WTC11 (cell line): ENCODE measurements around the gene STK24. TPM values are rescaled to one million over a fixed set of nuclear protein-coding genes. Genes with fewer than 3 reads are reported as not detected.
"Not testable (repeated sequence)": the region's sequence is repeated elsewhere in the genome, so short reads cannot be mapped to it uniquely, and the experiment has no call there.

Experiments
- ATAC-seq: fragments of 200-7000 bp; cut with Tn5 transposase; 2 replicates; pipeline ENCODE4 v1.10.0; 2021; ENCODE audit warnings: mild to moderate bottlenecking, moderate library complexity
- CTCF ChIA-PET: fragments of 300-600 bp; sonication (Branson Sonifier 250); formaldehyde crosslinking; loops from one replicate; lab custom pipeline; 2021; ENCODE audit warnings: antibody characterized with exemption; lab: Charles Lee
- POLR2A ChIA-PET: fragments of 350-600 bp; sonication (Branson Sonifier 250); formaldehyde crosslinking; loops from one replicate; lab custom pipeline; 2021; ENCODE audit warnings: antibody characterized with exemption; lab: Charles Lee
- DNase-seq: peaks from one replicate; pipeline ENCODE4 v3.0.0; 2021; ENCODE audit warnings: low spot score
- H3K27ac Mint-ChIP-seq: 2 replicates; pipeline ENCODE4 v1.8.0; 2021; ENCODE audit warnings: mixed read lengths
- H3K27me3 Mint-ChIP-seq: 2 replicates; pipeline ENCODE4 v1.8.0; 2021; ENCODE audit warnings: low read depth, mild to moderate bottlenecking, moderate library complexity, mixed read lengths
- H3K36me3 Mint-ChIP-seq: 2 replicates; pipeline ENCODE4 v1.8.0; 2021; ENCODE audit warnings: mixed read lengths
- H3K4me1 Mint-ChIP-seq: 2 replicates; pipeline ENCODE4 v1.8.0; 2022; ENCODE audit warnings: mixed read lengths
- H3K4me3 Mint-ChIP-seq: 2 replicates; pipeline ENCODE4 v1.8.0; 2021; ENCODE audit warnings: mild to moderate bottlenecking, moderate library complexity, mixed read lengths
- H3K9me3 Mint-ChIP-seq: 2 replicates; pipeline ENCODE4 v1.8.0; 2021; ENCODE audit warnings: mixed read lengths
- ARID4B ChIP-seq: sonication (generic); formaldehyde crosslinking; IDR thresholded peaks from 2 replicates; pipeline ENCODE4 v1.8.0; 2023; ENCODE audit warnings: missing genetic modification reagents, mild to moderate bottlenecking, borderline replicate concordance
- ATF2 ChIP-seq: sonication (generic); formaldehyde crosslinking; IDR thresholded peaks from 2 replicates; pipeline ENCODE4 v1.8.1; 2022; ENCODE audit warnings: low read depth, missing genetic modification reagents, borderline replicate concordance
- CDX4 ChIP-seq: fragments of 250-450 bp; sonication (Bioruptor Pico); IDR thresholded peaks from 2 replicates; pipeline ENCODE4 v1.9.0; 2021; ENCODE audit warnings: moderate library complexity, mild to moderate bottlenecking, inconsistent platforms, borderline replicate concordance
- CREB1 ChIP-seq: sonication (generic); formaldehyde crosslinking; IDR thresholded peaks from 2 replicates; pipeline ENCODE4 v1.8.0; 2023; ENCODE audit warnings: mild to moderate bottlenecking, missing genetic modification reagents
- CREM ChIP-seq: sonication (generic); formaldehyde crosslinking; IDR thresholded peaks from 2 replicates; pipeline ENCODE4 v1.8.1; 2022; ENCODE audit warnings: mild to moderate bottlenecking, missing genetic modification reagents, moderate library complexity
- ETV6 ChIP-seq: sonication (generic); formaldehyde crosslinking; IDR thresholded peaks from 2 replicates; pipeline ENCODE4 v1.8.1; 2022; ENCODE audit warnings: mild to moderate bottlenecking, missing genetic modification reagents
- GABPB1 ChIP-seq: sonication (generic); formaldehyde crosslinking; IDR thresholded peaks from 2 replicates; pipeline ENCODE4 v1.8.1; 2023; ENCODE audit warnings: mild to moderate bottlenecking, missing genetic modification reagents
- GRHL2 ChIP-seq: fragments of 250-450 bp; sonication (Bioruptor Pico); IDR thresholded peaks from 2 replicates; pipeline ENCODE4 v1.8.0; 2022; ENCODE audit warnings: mild to moderate bottlenecking, moderate library complexity; ENCODE audit not compliant: insufficient replicate concordance, severe bottlenecking
- MXD4 ChIP-seq: fragments of 250-450 bp; sonication (Bioruptor Pico); IDR thresholded peaks from 2 replicates; pipeline ENCODE4 v1.8.0; 2021; ENCODE audit warnings: mild to moderate bottlenecking, moderate library complexity, borderline replicate concordance
- NFYB ChIP-seq: sonication (generic); formaldehyde crosslinking; conservative IDR thresholded peaks from 2 replicates; pipeline ENCODE4 v1.8.0; 2022; ENCODE audit warnings: low read depth, missing genetic modification reagents
- NR2C2 ChIP-seq: sonication (generic); formaldehyde crosslinking; IDR thresholded peaks from 2 replicates; pipeline ENCODE4 v1.8.0; 2022; ENCODE audit warnings: mild to moderate bottlenecking, missing genetic modification reagents
- PRRX2 ChIP-seq: fragments of 250-450 bp; sonication (Bioruptor Pico); IDR thresholded peaks from 2 replicates; pipeline ENCODE4 v1.8.0; 2021; ENCODE audit warnings: mild to moderate bottlenecking
- USF2 ChIP-seq: sonication (generic); formaldehyde crosslinking; IDR thresholded peaks from 2 replicates; pipeline ENCODE4 v1.8.1; 2023; ENCODE audit warnings: mild to moderate bottlenecking, missing genetic modification reagents, moderate library complexity
- ZNF532 ChIP-seq: fragments of 250-450 bp; sonication (Bioruptor Pico); IDR thresholded peaks from 2 replicates; pipeline ENCODE4 v1.9.0; 2021; ENCODE audit warnings: mild to moderate bottlenecking, borderline replicate concordance
- total RNA-seq: library from RNA; stranded (reverse); gene quantifications from 3 replicates; pipeline ENCODE4 v1.2.3, GENCODE V29; 2021
- TF ChIP-seq, protein P1 (sequence below): sonication (generic); formaldehyde crosslinking; conservative IDR thresholded peaks from 2 replicates; pipeline ENCODE4 v1.8.1; 2022; ENCODE audit warnings: mild to moderate bottlenecking, missing genetic modification reagents
- TF ChIP-seq, protein P2 (sequence below): fragments of 250-450 bp; sonication (Bioruptor Pico); IDR thresholded peaks from 2 replicates; pipeline ENCODE4 v1.8.0; 2021; ENCODE audit warnings: mild to moderate bottlenecking
- TF ChIP-seq, protein P3 (sequence below): sonication (generic); formaldehyde crosslinking; IDR thresholded peaks from 2 replicates; pipeline ENCODE4 v1.8.0; 2022; ENCODE audit warnings: mild to moderate bottlenecking, missing genetic modification reagents

Gene STK24
- total RNA-seq, 1 experiment from 2014 or later = 138 TPM

GRCh38 chr13:98619556-98619955, 42.6 kb upstream of the STK24 start:
- no peaks in the 10 kb centered on the region for H3K36me3 Mint-ChIP-seq
- H3K27ac Mint-ChIP-seq = no peak overlapping the region
- TF ChIP-seq, protein P1, sequence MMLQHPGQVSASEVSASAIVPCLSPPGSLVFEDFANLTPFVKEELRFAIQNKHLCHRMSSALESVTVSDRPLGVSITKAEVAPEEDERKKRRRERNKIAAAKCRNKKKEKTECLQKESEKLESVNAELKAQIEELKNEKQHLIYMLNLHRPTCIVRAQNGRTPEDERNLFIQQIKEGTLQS (CRISPR knock-in tag) = no peak
- TF ChIP-seq CREM (CRISPR knock-in tag) (no peak), GABPB1 (CRISPR knock-in tag) (no peak), ETV6 (CRISPR knock-in tag) (no peak), ARID4B (no peak), MXD4 (CRISPR knock-in tag) (no peak)
- TF ChIP-seq, protein P2, sequence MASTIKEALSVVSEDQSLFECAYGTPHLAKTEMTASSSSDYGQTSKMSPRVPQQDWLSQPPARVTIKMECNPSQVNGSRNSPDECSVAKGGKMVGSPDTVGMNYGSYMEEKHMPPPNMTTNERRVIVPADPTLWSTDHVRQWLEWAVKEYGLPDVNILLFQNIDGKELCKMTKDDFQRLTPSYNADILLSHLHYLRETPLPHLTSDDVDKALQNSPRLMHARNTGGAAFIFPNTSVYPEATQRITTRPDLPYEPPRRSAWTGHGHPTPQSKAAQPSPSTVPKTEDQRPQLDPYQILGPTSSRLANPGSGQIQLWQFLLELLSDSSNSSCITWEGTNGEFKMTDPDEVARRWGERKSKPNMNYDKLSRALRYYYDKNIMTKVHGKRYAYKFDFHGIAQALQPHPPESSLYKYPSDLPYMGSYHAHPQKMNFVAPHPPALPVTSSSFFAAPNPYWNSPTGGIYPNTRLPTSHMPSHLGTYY (CRISPR knock-in tag) = no peak
- ATAC-seq (no peak), DNase-seq (no peak)
- no peak overlapping the region for H3K4me3 Mint-ChIP-seq
- ChIA-PET POLR2A (no interaction called here), CTCF (interaction anchor here (1.4 kb wide), 1 partner anchor 174 kb away, joined by 7 read pairs; no protein-coding TSS in a partner anchor)
- H3K27me3 Mint-ChIP-seq = no peaks in the 10 kb centered on the region
- H3K4me1 Mint-ChIP-seq = no peaks in the 10 kb centered on the region
- no peaks in the 10 kb centered on the region for H3K9me3 Mint-ChIP-seq

DNA sequence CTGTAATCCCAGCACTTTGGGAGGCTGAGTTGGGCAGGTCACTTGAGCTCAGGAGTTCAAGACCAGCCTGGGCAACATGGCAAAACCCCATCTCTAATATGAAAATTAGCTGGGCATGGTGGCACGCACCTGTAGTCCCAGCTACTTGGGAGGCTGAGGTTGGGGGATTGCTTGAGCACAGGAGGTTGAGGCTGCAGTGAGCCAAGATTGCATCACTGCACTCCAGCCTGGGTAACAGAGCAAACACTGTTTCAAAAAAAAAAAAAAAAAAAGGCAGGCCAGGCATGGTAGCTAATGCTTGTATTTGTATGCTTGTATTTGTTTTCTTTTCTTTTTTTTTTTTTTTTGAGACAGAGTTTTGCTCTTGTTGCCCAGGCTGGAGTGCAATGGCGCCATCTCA, 38.7 kb upstream of the STK24 start:
- CTCF ChIA-PET = interaction anchor here (0.6 to 0.8 kb wide), 2 partner anchors 17 to 108 kb away, joined by 3 read pairs; no protein-coding TSS in a partner anchor
- not testable (repeated sequence) for H3K27me3 Mint-ChIP-seq
- peak; percentile 80 for TF ChIP-seq GABPB1 (CRISPR knock-in tag)
- TF ChIP-seq, all 79 proteins: peak for 1; not testable (repeated sequence) for 78
- POLR2A ChIA-PET = interaction anchor here (0.7 kb wide), 1 partner anchor 512 kb away, joined by 6 read pairs; no protein-coding TSS in a partner anchor
- H3K4me3 Mint-ChIP-seq, H3K27ac Mint-ChIP-seq, H3K4me1 Mint-ChIP-seq, DNase-seq, H3K9me3 Mint-ChIP-seq, ATAC-seq, H3K36me3 Mint-ChIP-seq: not testable (repeated sequence)

DNA sequence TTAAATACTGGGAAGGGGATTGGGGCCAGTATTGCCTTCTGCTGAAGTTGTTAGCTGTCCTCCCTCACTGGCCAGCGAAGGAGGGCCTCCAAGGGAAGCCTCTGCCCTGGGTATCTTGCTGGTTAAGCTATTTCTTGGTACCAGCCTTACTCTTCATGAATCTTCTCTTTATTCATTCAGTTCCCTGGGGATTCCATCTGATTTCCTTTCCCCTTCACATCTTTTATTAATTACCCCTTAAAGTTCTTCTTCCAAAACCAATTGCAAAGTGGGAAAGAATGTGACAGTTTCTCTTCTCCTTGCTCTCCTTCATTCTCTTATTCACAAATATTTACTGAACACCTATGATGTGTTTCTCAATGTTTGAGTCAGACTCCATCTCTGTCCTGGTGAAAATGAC, 36.7 kb upstream of the STK24 start:
- Mint-ChIP-seq H3K4me3 (no peak overlapping the region), H3K27ac (no peak overlapping the region), H3K36me3 (no peaks in the 10 kb centered on the region), H3K9me3 (no peaks in the 10 kb centered on the region), H3K4me1 (no peaks in the 10 kb centered on the region), H3K27me3 (no peaks in the 10 kb centered on the region)
- no peak for DNase-seq
- POLR2A ChIA-PET = no interaction called here
- TF ChIP-seq MXD4 (CRISPR knock-in tag) (no peak), CDX4 (CRISPR knock-in tag) (no peak), CREB1 (CRISPR knock-in tag) (no peak), ATF2 (CRISPR knock-in tag) (no peak), NR2C2 (no peak), PRRX2 (CRISPR knock-in tag) (no peak), ZNF532 (CRISPR knock-in tag) (no peak), USF2 (CRISPR knock-in tag) (no peak), NFYB (CRISPR knock-in tag) (no peak), GRHL2 (no peak)
- TF ChIP-seq, protein P3, sequence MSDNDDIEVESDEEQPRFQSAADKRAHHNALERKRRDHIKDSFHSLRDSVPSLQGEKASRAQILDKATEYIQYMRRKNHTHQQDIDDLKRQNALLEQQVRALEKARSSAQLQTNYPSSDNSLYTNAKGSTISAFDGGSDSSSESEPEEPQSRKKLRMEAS = no peak
- CTCF ChIA-PET = interaction anchor here (0.7 to 1.1 kb wide), 3 partner anchors 39 to 60 kb away, joined by 3 to 4 read pairs (median 3); no protein-coding TSS in a partner anchor
- ATAC-seq = no peak
